Keratinocyte (primary cell): ENCODE results near the gene PLGLB2. TPM values are rescaled to one million over a fixed set of nuclear protein-coding genes. Genes with fewer than 3 reads are reported as not detected.
"Not testable (repeated sequence)": the region's sequence is repeated elsewhere in the genome, so short reads cannot be mapped to it uniquely, and the experiment has no call there.

Source experiments
- DNase-seq: peaks from one replicate; pipeline ENCODE4 v3.0.0-alpha.2; 2011; ENCODE audit warnings: low read depth, missing footprints, low spot score
- FAIRE-seq: peaks from 2 replicates; lab custom pipeline; 2011; peaks lifted over from hg19 to GRCh38; lab: Jason Lieb, UNC
- H2AFZ ChIP-seq: 2 replicates; pipeline ENCODE4 v1.6.0; 2012; ENCODE audit warnings: low read length, control low read depth, inconsistent platforms; ENCODE audit not compliant: control insufficient read depth
- H3K27ac ChIP-seq: 2 replicates; pipeline ENCODE4 v1.5.1; 2011; ENCODE audit warnings: low read length; ENCODE audit not compliant: control insufficient read depth, insufficient read depth
- H3K27me3 ChIP-seq: 3 replicates; pipeline ENCODE4 v1.6.0; 2011; ENCODE audit warnings: low read length; ENCODE audit not compliant: control insufficient read depth, insufficient read depth; ENCODE audit errors: extremely low read depth
- H3K36me3 ChIP-seq, 2 experiments: 2 replicates in 1 of 2; 3 replicates in 1 of 2; pipeline ENCODE4 v1.5.1; 2011; ENCODE audit warnings: low read length in 2 of 2, mild to moderate bottlenecking in 1 of 2; ENCODE audit not compliant: control insufficient read depth in 2 of 2, insufficient read depth in 2 of 2; ENCODE audit errors: extremely low read depth in 1 of 2
- H3K4me1 ChIP-seq: 3 replicates; pipeline ENCODE4 v1.5.1; 2011; ENCODE audit warnings: low read length; ENCODE audit not compliant: control insufficient read depth, insufficient read depth; ENCODE audit errors: extremely low read depth
- H3K4me2 ChIP-seq: 3 replicates; pipeline ENCODE4 v1.6.0; 2011; ENCODE audit warnings: low read depth, low read length; ENCODE audit not compliant: control insufficient read depth, insufficient read depth; ENCODE audit errors: extremely low read depth
- H3K4me3 ChIP-seq, 3 experiments: fragments of 200-600 bp in 1 of 3; sonication (generic) in 1 of 3; 2 replicates in 2 of 3; 3 replicates in 1 of 3; pipeline ENCODE4 v1.5.1; 2011 to 2016; ENCODE audit warnings: low read length in 3 of 3, mild to moderate bottlenecking in 3 of 3, control low read depth in 2 of 3, inconsistent platforms in 1 of 3, low read depth in 1 of 3, mixed read lengths in 1 of 3, mixed run types in 1 of 3, moderate library complexity in 1 of 3; ENCODE audit not compliant: control insufficient read depth in 2 of 3, insufficient read depth in 2 of 3; ENCODE audit errors: extremely low read depth in 1 of 3
- H3K79me2 ChIP-seq: 2 replicates; pipeline ENCODE4 v1.6.0; 2012; ENCODE audit warnings: low read length; ENCODE audit not compliant: control insufficient read depth, insufficient read depth
- H3K9ac ChIP-seq: 3 replicates; pipeline ENCODE4 v1.6.0; 2011; ENCODE audit warnings: low read length; ENCODE audit not compliant: control insufficient read depth, insufficient read depth; ENCODE audit errors: extremely low read depth
- H3K9me1 ChIP-seq: 3 replicates; pipeline ENCODE4 v1.6.0; 2011; ENCODE audit warnings: low read length; ENCODE audit not compliant: control insufficient read depth, insufficient read depth; ENCODE audit errors: extremely low read depth
- H3K9me3 ChIP-seq: 2 replicates; pipeline ENCODE4 v1.5.1; 2012; ENCODE audit warnings: low read depth, low read length; ENCODE audit not compliant: control insufficient read depth
- H4K20me1 ChIP-seq: 3 replicates; pipeline ENCODE4 v1.6.0; 2011; ENCODE audit warnings: low read length; ENCODE audit not compliant: control insufficient read depth, insufficient read depth; ENCODE audit errors: extremely low read depth
- dilution Hi-C: fragments of 300-500 bp; cut with MboI; formaldehyde crosslinking; loops from one replicate; pipeline ENCODE4 v1.7.0; 2020; ENCODE audit warnings: low sequenced_read_pairs; ENCODE audit not compliant: extremely low pct_ligation_motif_present
- polyA plus RNA-seq, 5 experiments: library from polyadenylated mRNA; depleted of rRNA in 3 of 5; stranded (reverse) in 3 of 5; stranded (forward) in 1 of 5; unstranded in 1 of 5; fragments of >200 nt; gene quantifications; 1 replicate in 1 of 5; 2 replicates in 3 of 5; 3 replicates in 1 of 5; pipeline versions ENCODE4 v1.2.1 to v1.2.3, GENCODE V29; 2011 to 2012; ENCODE audit warnings: missing spikeins in 2 of 5, low read depth in 1 of 5, low replicate concordance in 1 of 5

Gene PLGLB2
- polyA plus RNA-seq, 1 donor (not counting 4 experiments of a cell fraction or from before 2014, with no cell fraction given): 1.0 TPM

DNA sequence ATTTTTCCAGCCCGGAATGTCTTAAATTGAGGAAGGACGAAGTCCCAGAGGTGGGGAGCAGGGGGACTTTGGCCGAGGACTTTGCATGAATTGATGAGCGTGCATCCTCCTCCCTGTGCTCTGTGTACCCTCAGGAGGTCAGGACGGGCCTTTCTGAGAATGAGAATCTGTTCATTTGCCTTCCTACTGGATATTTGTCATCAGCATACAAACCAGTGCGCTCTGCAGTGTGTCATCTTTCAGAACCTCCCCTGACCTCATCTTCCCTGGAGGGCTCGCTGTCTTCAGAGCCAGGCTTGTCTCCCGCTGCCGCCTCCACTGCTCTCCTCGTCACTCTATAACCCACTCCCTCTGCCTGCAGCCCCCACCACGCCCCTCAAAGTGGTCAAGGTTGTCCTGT is 2.7 kb downstream of the PLGLB2 start:
- dilution Hi-C loops, H3K4me2 ChIP-seq, H3K36me3 ChIP-seq, H3K4me3 ChIP-seq, H3K9me3 ChIP-seq, H3K27ac ChIP-seq, H3K79me2 ChIP-seq, FAIRE-seq, H4K20me1 ChIP-seq, H3K9me1 ChIP-seq, H3K27me3 ChIP-seq, DNase-seq, H3K4me1 ChIP-seq, H2AFZ ChIP-seq, H3K9ac ChIP-seq: not testable (repeated sequence)

DNA sequence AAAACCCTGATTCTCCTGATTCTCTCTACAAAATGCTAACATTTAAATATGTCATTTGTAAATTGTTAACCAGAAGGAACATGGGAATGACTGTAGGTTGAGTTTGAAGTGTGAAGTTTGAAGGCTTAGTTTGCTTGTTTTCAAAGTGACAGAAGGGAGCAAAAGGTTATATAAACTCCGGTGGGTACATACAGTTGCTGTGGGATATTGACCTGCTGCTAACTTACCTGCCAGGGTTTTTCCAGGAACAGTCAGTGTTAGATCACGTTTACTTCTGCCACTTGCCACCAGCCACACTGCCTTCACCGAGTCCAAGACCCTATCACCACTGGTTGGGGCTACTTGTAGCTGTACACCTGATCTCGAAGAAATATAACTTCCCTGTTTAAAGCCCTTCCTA is 6.9 kb downstream of the PLGLB2 start:
- H3K9me1 ChIP-seq, FAIRE-seq, H3K4me3 ChIP-seq, H3K27ac ChIP-seq, H3K9ac ChIP-seq, H4K20me1 ChIP-seq, H3K4me1 ChIP-seq, H3K36me3 ChIP-seq, H3K9me3 ChIP-seq, H3K27me3 ChIP-seq, dilution Hi-C loops, H3K79me2 ChIP-seq, H2AFZ ChIP-seq, DNase-seq, H3K4me2 ChIP-seq: not testable (repeated sequence)

Other genes with a start within 250 kb of the PLGLB2 start
- gene RGPD2, start 77.7 kb downstream of the PLGLB2 start, polyA plus RNA-seq: 0.01 TPM in 1 of 3 replicates, not detected in the others